GM19372 (cell line): ENCODE data around the gene GPR107.

Experiments used
- ATAC-seq: cut with Tn5 transposase; IDR thresholded peaks from one replicate; pipeline ENCODE4 v1.9.1; 2021; ENCODE audit warnings: mild to moderate bottlenecking, low read depth, moderate library complexity; ENCODE audit not compliant: unreplicated experiment

Gene GPR107

GRCh38 chr9:130149654-130150286 lies 96.1 kb downstream of the GPR107 start:
- no peak for ATAC-seq

- ATAC-seq = no peak
These were observed 97.2 kb downstream of the GPR107 start for GRCh38 chr9:130150779-130151382.

GRCh38 chr9:130154816-130155215 lies 101.1 kb downstream of the GPR107 start:
- ATAC-seq = no peak

GRCh38 chr9:130155647-130156046 lies 101.9 kb downstream of the GPR107 start:
- no peak for ATAC-seq

- no peak for ATAC-seq
These were observed 103.0 kb downstream of the GPR107 start for GRCh38 chr9:130156672-130157071.

GRCh38 chr9:130157079-130157478 lies 103.4 kb downstream of the GPR107 start:
- ATAC-seq = no peak

GRCh38 chr9:130158001-130158400 lies 104.3 kb downstream of the GPR107 start:
- ATAC-seq = no peak

GRCh38 chr9:130159057-130159456 lies 105.4 kb downstream of the GPR107 start:
- no peak for ATAC-seq

- no peak for ATAC-seq
These were observed 106.4 kb downstream of the GPR107 start for GRCh38 chr9:130159915-130160670.

- ATAC-seq = no peak
These were observed 107.3 kb downstream of the GPR107 start for GRCh38 chr9:130160862-130161470.

- ATAC-seq = no peak
These were observed 111.9 kb downstream of the GPR107 start for GRCh38 chr9:130165579-130165978.

- no peak for ATAC-seq
These were observed 112.7 kb downstream of the GPR107 start for GRCh38 chr9:130166399-130166798.

GRCh38 chr9:130167927-130168326 lies 114.2 kb downstream of the GPR107 start:
- no peak for ATAC-seq

GRCh38 chr9:130171226-130172148 lies 117.8 kb downstream of the GPR107 start:
- ATAC-seq = no peak

- ATAC-seq = no peak
These were observed 118.6 kb downstream of the GPR107 start, which contains the start of gene NCS1 for GRCh38 chr9:130172161-130172857. Gene NCS1, plus strand, starts transcription at chr9:130172404. Its CDS starts 260 bp downstream, at chr9:130172664.

GRCh38 chr9:130172858-130173665 lies 119.4 kb downstream of the GPR107 start:
- no peak for ATAC-seq

GRCh38 chr9:130173666-130173983 lies 119.9 kb downstream of the GPR107 start:
- ATAC-seq = no peak

- no peak for ATAC-seq
These were observed 120.3 kb downstream of the GPR107 start for GRCh38 chr9:130174025-130174424.

GRCh38 chr9:130174920-130175321 lies 121.2 kb downstream of the GPR107 start:
- no peak for ATAC-seq
